ENCODE data around the gene PCDHA9.
"Not testable (repeated sequence)": the region's sequence is repeated elsewhere in the genome, so short reads cannot be mapped to it uniquely, and the experiment has no call there.

Gene PCDHA9

GRCh38 chr5:140835622-140836510, 12.3 kb upstream of the PCDHA9 start:
- no peak for DNase-seq (ENCODE audit: low read depth in 3 of 3)

GRCh38 chr5:140840978-140841962, 6.9 kb upstream of the PCDHA9 start, which contains the start of gene PCDHA8:
PCDHA8 (plus strand) TSS chr5:140841187; CDS start chr5:140841322, 135 bp downstream.
- DNase-seq (ENCODE audit: low read depth in 3 of 3) = no peak

GRCh38 chr5:140842798-140843733, 5.1 kb upstream of the PCDHA9 start:
- DNase-seq (ENCODE audit: low read depth in 3 of 3) = no peak

- not testable (repeated sequence) for DNase-seq (ENCODE audit: low read depth in 3 of 3)
Observed at GRCh38 chr5:140849831-140850634, 1.9 kb downstream of the PCDHA9 start.

GRCh38 chr5:140855772-140856674, 7.8 kb downstream of the PCDHA9 start, which contains the start of gene PCDHA10:
PCDHA10 (plus strand) TSS chr5:140855897; CDS start chr5:140856049, 152 bp downstream.
- DNase-seq (ENCODE audit: low read depth in 3 of 3) = no peak

- DNase-seq (ENCODE audit: low read depth in 3 of 3) = no peak
Observed at GRCh38 chr5:140857177-140857986, 9.2 kb downstream of the PCDHA9 start.

- DNase-seq (ENCODE audit: low read depth in 3 of 3) = no peak
Observed at GRCh38 chr5:140857987-140858240, 9.7 kb downstream of the PCDHA9 start.

- DNase-seq (ENCODE audit: low read depth in 3 of 3) = no peak
Observed at GRCh38 chr5:140862441-140863295, 14.5 kb downstream of the PCDHA9 start.

GRCh38 chr5:140868721-140869554, 20.8 kb downstream of the PCDHA9 start, which contains the start of gene PCDHA11:
PCDHA11 (plus strand) TSS chr5:140868957; CDS start chr5:140869104, 147 bp downstream.
- DNase-seq (ENCODE audit: low read depth in 3 of 3) = no peak

GRCh38 chr5:140869555-140869886, 21.3 kb downstream of the PCDHA9 start:
- no peak for DNase-seq (ENCODE audit: low read depth in 3 of 3)

- no peak for DNase-seq (ENCODE audit: low read depth in 3 of 3)
Observed at GRCh38 chr5:140870221-140871201, 22.3 kb downstream of the PCDHA9 start.

- DNase-seq (ENCODE audit: low read depth in 3 of 3) = no peak
Observed at GRCh38 chr5:140875085-140876065, 27.2 kb downstream of the PCDHA9 start, which contains the start of gene PCDHA12. PCDHA12 (plus strand) TSS chr5:140875308; CDS start chr5:140875473, 165 bp downstream.

- DNase-seq (ENCODE audit: low read depth in 3 of 3) = not testable (repeated sequence)
Observed at GRCh38 chr5:140876541-140877261, 28.5 kb downstream of the PCDHA9 start.

- no peak for DNase-seq (ENCODE audit: low read depth in 3 of 3)
Observed at GRCh38 chr5:140877262-140877581, 29.0 kb downstream of the PCDHA9 start.

All from stimulated activated CD4-positive, alpha-beta T cell treated with anti-CD3 and anti-CD28 coated beads, TNF-alpha, amount 100 ng/mL, for 24 hours (primary cell).